ENCODE data around the gene C6.
"Not testable (repeated sequence)": the region's sequence is repeated elsewhere in the genome, so short reads cannot be mapped to it uniquely, and the experiment has no call there.

The C6 gene

GRCh38 chr5:41200506-41200905 lies 12.8 kb downstream of the C6 start:
- Histone ChIP-seq H3K27ac (ENCODE audit: low read depth, low read length, severe bottlenecking) (no peak overlapping the region), H3K36me3 (ENCODE audit: control insufficient read depth, insufficient read depth, low read length) (no peaks in the 10 kb centered on the region), H3K9me3 (ENCODE audit: control insufficient read depth, low read length) (peaks cover 9% of the 10 kb centered on the region), H3K4me1 (ENCODE audit: control insufficient read depth, insufficient read depth, low read length, poor library complexity, severe bottlenecking) (no peaks in the 10 kb centered on the region), H3K4me3 (ENCODE audit: extremely low read depth, insufficient read depth, low read length, poor library complexity, severe bottlenecking) (no peak overlapping the region)
- WGBS, 2 experiments (ENCODE audit: insufficient coverage in 2 of 2): no CpG with 5 or more reads among the region's 2 CpGs

- Histone ChIP-seq H3K27ac (ENCODE audit: low read depth, low read length, severe bottlenecking) (no peak overlapping the region), H3K4me3 (ENCODE audit: extremely low read depth, insufficient read depth, low read length, poor library complexity, severe bottlenecking) (no peak overlapping the region), H3K36me3 (ENCODE audit: control insufficient read depth, insufficient read depth, low read length) (no peaks in the 10 kb centered on the region), H3K9me3 (ENCODE audit: control insufficient read depth, low read length) (peaks cover under 1% of the 10 kb centered on the region), H3K4me1 (ENCODE audit: control insufficient read depth, insufficient read depth, low read length, poor library complexity, severe bottlenecking) (no peaks in the 10 kb centered on the region)
- 11 to 100% methylated on average over 1 of the region's 3 CpGs for WGBS, 2 experiments (ENCODE audit: insufficient coverage in 2 of 2)
These were observed 13.7 kb downstream of the C6 start for GRCh38 chr5:41199660-41200059.

GRCh38 chr5:41196197-41196596 lies 17.1 kb downstream of the C6 start:
- WGBS, 2 experiments (ENCODE audit: insufficient coverage in 2 of 2): no CpG with 5 or more reads among the region's 2 CpGs
- no peaks in the 10 kb centered on the region for H3K36me3 ChIP-seq (ENCODE audit: control insufficient read depth, insufficient read depth, low read length)
- H3K27ac ChIP-seq (ENCODE audit: low read depth, low read length, severe bottlenecking): no peak overlapping the region
- H3K4me1 ChIP-seq (ENCODE audit: control insufficient read depth, insufficient read depth, low read length, poor library complexity, severe bottlenecking): no peaks in the 10 kb centered on the region
- no peaks in the 10 kb centered on the region for H3K9me3 ChIP-seq (ENCODE audit: control insufficient read depth, low read length)
- no peak overlapping the region for H3K4me3 ChIP-seq (ENCODE audit: extremely low read depth, insufficient read depth, low read length, poor library complexity, severe bottlenecking)

GRCh38 chr5:41195228-41195627 lies 18.1 kb downstream of the C6 start:
- Histone ChIP-seq H3K4me3 (ENCODE audit: extremely low read depth, insufficient read depth, low read length, poor library complexity, severe bottlenecking) (no peak overlapping the region), H3K9me3 (ENCODE audit: control insufficient read depth, low read length) (no peaks in the 10 kb centered on the region), H3K27ac (ENCODE audit: low read depth, low read length, severe bottlenecking) (no peak overlapping the region), H3K36me3 (ENCODE audit: control insufficient read depth, insufficient read depth, low read length) (no peaks in the 10 kb centered on the region), H3K4me1 (ENCODE audit: control insufficient read depth, insufficient read depth, low read length, poor library complexity, severe bottlenecking) (no peaks in the 10 kb centered on the region)
- WGBS, 2 experiments (ENCODE audit: insufficient coverage in 2 of 2): no CpG with 5 or more reads among the region's 1 CpG

GRCh38 chr5:41194339-41194738 lies 19.0 kb downstream of the C6 start:
- H3K4me1 ChIP-seq (ENCODE audit: control insufficient read depth, insufficient read depth, low read length, poor library complexity, severe bottlenecking): no peaks in the 10 kb centered on the region
- no peaks in the 10 kb centered on the region for H3K36me3 ChIP-seq (ENCODE audit: control insufficient read depth, insufficient read depth, low read length)
- no peaks in the 10 kb centered on the region for H3K9me3 ChIP-seq (ENCODE audit: control insufficient read depth, low read length)
- no CpG with 5 or more reads among the region's 3 CpGs for WGBS, 2 experiments (ENCODE audit: insufficient coverage in 2 of 2)
- no peak overlapping the region for H3K4me3 ChIP-seq (ENCODE audit: extremely low read depth, insufficient read depth, low read length, poor library complexity, severe bottlenecking)
- no peak overlapping the region for H3K27ac ChIP-seq (ENCODE audit: low read depth, low read length, severe bottlenecking)

GRCh38 chr5:41193456-41194205 lies 19.7 kb downstream of the C6 start:
- whole genome bisulfite sequencing, 2 experiments (ENCODE audit: insufficient coverage in 2 of 2): 94 to 100% methylated on average over 2 to 4 of the region's 5 CpGs
- H3K36me3 ChIP-seq (ENCODE audit: control insufficient read depth, insufficient read depth, low read length): no peaks in the 10 kb centered on the region
- H3K9me3 ChIP-seq (ENCODE audit: control insufficient read depth, low read length): no peaks in the 10 kb centered on the region
- no peaks in the 10 kb centered on the region for H3K4me1 ChIP-seq (ENCODE audit: control insufficient read depth, insufficient read depth, low read length, poor library complexity, severe bottlenecking)
- no peak overlapping the region for H3K4me3 ChIP-seq (ENCODE audit: extremely low read depth, insufficient read depth, low read length, poor library complexity, severe bottlenecking)
- no peak overlapping the region for H3K27ac ChIP-seq (ENCODE audit: low read depth, low read length, severe bottlenecking)

GRCh38 chr5:41191249-41191648 lies 22.1 kb downstream of the C6 start:
- H3K27ac ChIP-seq (ENCODE audit: low read depth, low read length, severe bottlenecking): no peak overlapping the region
- H3K9me3 ChIP-seq (ENCODE audit: control insufficient read depth, low read length): no peaks in the 10 kb centered on the region
- H3K4me3 ChIP-seq (ENCODE audit: extremely low read depth, insufficient read depth, low read length, poor library complexity, severe bottlenecking): no peak overlapping the region
- WGBS, 2 experiments (ENCODE audit: insufficient coverage in 2 of 2): 94 to 95% methylated on average over 2 of the region's 4 CpGs
- no peaks in the 10 kb centered on the region for H3K36me3 ChIP-seq (ENCODE audit: control insufficient read depth, insufficient read depth, low read length)
- no peaks in the 10 kb centered on the region for H3K4me1 ChIP-seq (ENCODE audit: control insufficient read depth, insufficient read depth, low read length, poor library complexity, severe bottlenecking)

- Histone ChIP-seq H3K36me3 (ENCODE audit: control insufficient read depth, insufficient read depth, low read length) (no peaks in the 10 kb centered on the region), H3K9me3 (ENCODE audit: control insufficient read depth, low read length) (no peaks in the 10 kb centered on the region), H3K4me1 (ENCODE audit: control insufficient read depth, insufficient read depth, low read length, poor library complexity, severe bottlenecking) (peaks cover 5% of the 10 kb centered on the region), H3K27ac (ENCODE audit: low read depth, low read length, severe bottlenecking) (no peak overlapping the region), H3K4me3 (ENCODE audit: extremely low read depth, insufficient read depth, low read length, poor library complexity, severe bottlenecking) (no peak overlapping the region)
- WGBS, 2 experiments (ENCODE audit: insufficient coverage in 2 of 2): 100% methylated on average over 1 of the region's 1 CpG; no CpG with 5 or more reads in 1 of the 2 experiments
These were observed 27.2 kb downstream of the C6 start for GRCh38 chr5:41186143-41186542.

GRCh38 chr5:41183331-41183730 lies 30.0 kb downstream of the C6 start:
- H3K27ac ChIP-seq (ENCODE audit: low read depth, low read length, severe bottlenecking); H3K4me3 ChIP-seq (ENCODE audit: extremely low read depth, insufficient read depth, low read length, poor library complexity, severe bottlenecking): not testable (repeated sequence)

GRCh38 chr5:41182666-41183065 lies 30.7 kb downstream of the C6 start:
- Histone ChIP-seq H3K9me3 (ENCODE audit: control insufficient read depth, low read length) (no peaks in the 10 kb centered on the region), H3K36me3 (ENCODE audit: control insufficient read depth, insufficient read depth, low read length) (no peaks in the 10 kb centered on the region), H3K27ac (ENCODE audit: low read depth, low read length, severe bottlenecking) (no peak overlapping the region), H3K4me3 (ENCODE audit: extremely low read depth, insufficient read depth, low read length, poor library complexity, severe bottlenecking) (no peak overlapping the region), H3K4me1 (ENCODE audit: control insufficient read depth, insufficient read depth, low read length, poor library complexity, severe bottlenecking) (peaks cover 5% of the 10 kb centered on the region)

More at GRCh38 chr5:41183331-41183730, 30.0 kb downstream of the C6 start:
- H3K36me3 ChIP-seq (ENCODE audit: control insufficient read depth, insufficient read depth, low read length); H3K4me1 ChIP-seq (ENCODE audit: control insufficient read depth, insufficient read depth, low read length, poor library complexity, severe bottlenecking); H3K9me3 ChIP-seq (ENCODE audit: control insufficient read depth, low read length): not testable (repeated sequence)
- WGBS, 2 experiments (ENCODE audit: insufficient coverage in 2 of 2): no CpG with 5 or more reads among the region's 1 CpG

- no peak overlapping the region for H3K4me3 ChIP-seq (ENCODE audit: extremely low read depth, insufficient read depth, low read length, poor library complexity, severe bottlenecking)
- H3K9me3 ChIP-seq (ENCODE audit: control insufficient read depth, low read length): no peaks in the 10 kb centered on the region
- peak overlapping the region; percentile 38 for H3K27ac ChIP-seq (ENCODE audit: low read depth, low read length, severe bottlenecking)
- H3K4me1 ChIP-seq (ENCODE audit: control insufficient read depth, insufficient read depth, low read length, poor library complexity, severe bottlenecking): peaks cover 5% of the 10 kb centered on the region
- H3K36me3 ChIP-seq (ENCODE audit: control insufficient read depth, insufficient read depth, low read length): no peaks in the 10 kb centered on the region
- 71 to 96% methylated on average over 2 of the region's 5 CpGs for WGBS, 2 experiments (ENCODE audit: insufficient coverage in 2 of 2)
These were observed 31.4 kb downstream of the C6 start for GRCh38 chr5:41181691-41182564.
